Testis (tissue), 2 donors: ENCODE measurements around the gene MACROD2.

Source experiments
- POLR2A ChIP-seq: fragments of 450-650 bp; IDR thresholded peaks from one replicate; pipeline ENCODE4 v1.6.1; 2017; ENCODE audit warnings: antibody characterized with exemption, mild to moderate bottlenecking, moderate library complexity
- TF ChIP-seq, protein P1 (sequence below), 3 experiments: fragments of 450-650 bp in 2 of 3; fragments of 200-600 bp in 1 of 3; sonication (generic) in 1 of 3; IDR thresholded peaks; one replicate each; pipeline ENCODE4 v1.5.1; 2016 to 2019; ENCODE audit warnings: antibody characterized with exemption in 3 of 3, mild to moderate bottlenecking in 2 of 3, moderate library complexity in 1 of 3

DNA sequence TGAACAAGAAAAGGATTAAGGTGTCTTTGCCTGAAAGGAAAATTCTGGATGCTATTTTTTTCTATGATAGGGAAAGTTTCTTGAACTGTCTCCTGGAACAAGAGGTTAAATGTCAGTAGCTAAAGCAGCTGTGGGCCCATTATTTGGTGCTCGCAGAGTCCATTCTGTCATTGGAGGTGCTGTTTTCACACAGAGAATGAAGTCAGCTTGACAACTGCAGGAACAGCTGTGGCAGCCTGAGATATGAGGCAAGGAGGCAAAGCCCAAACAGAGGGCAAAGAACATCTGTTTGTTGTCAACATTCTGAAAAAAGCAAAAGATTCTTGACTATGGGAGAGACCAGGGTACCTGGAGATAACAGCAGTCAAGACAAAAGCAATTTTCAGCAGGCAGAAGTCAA lies 2029.8 kb downstream of the MACROD2 start:
- TF ChIP-seq, protein P1, sequence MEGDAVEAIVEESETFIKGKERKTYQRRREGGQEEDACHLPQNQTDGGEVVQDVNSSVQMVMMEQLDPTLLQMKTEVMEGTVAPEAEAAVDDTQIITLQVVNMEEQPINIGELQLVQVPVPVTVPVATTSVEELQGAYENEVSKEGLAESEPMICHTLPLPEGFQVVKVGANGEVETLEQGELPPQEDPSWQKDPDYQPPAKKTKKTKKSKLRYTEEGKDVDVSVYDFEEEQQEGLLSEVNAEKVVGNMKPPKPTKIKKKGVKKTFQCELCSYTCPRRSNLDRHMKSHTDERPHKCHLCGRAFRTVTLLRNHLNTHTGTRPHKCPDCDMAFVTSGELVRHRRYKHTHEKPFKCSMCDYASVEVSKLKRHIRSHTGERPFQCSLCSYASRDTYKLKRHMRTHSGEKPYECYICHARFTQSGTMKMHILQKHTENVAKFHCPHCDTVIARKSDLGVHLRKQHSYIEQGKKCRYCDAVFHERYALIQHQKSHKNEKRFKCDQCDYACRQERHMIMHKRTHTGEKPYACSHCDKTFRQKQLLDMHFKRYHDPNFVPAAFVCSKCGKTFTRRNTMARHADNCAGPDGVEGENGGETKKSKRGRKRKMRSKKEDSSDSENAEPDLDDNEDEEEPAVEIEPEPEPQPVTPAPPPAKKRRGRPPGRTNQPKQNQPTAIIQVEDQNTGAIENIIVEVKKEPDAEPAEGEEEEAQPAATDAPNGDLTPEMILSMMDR (IDR thresholded peaks at IDR 0.05): no peak
- TF ChIP-seq POLR2A: no peak
